Measurements from ENCODE around the gene MT1E. TPM values are rescaled to one million over a fixed set of nuclear protein-coding genes. Genes with fewer than 3 reads are reported as not detected.
"Not testable (repeated sequence)": the region's sequence is repeated elsewhere in the genome, so short reads cannot be mapped to it uniquely, and the experiment has no call there.

Gene MT1E
- total RNA-seq, 1 experiment from 2014 or later: 25.9 TPM

- TF ChIP-seq CTCF (conservative IDR thresholded peaks at IDR 0.05): no peak
- no peak overlapping the region for H4K91ac ChIP-seq (ENCODE audit: insufficient read length, low read depth, low read length)
- H3K27ac ChIP-seq (ENCODE audit: insufficient read length, low read depth, low read length): no peak overlapping the region
- no peak overlapping the region for H3K4me2 ChIP-seq (ENCODE audit: insufficient read depth, insufficient read length, low read length)
- no peak for DNase-seq
- no peaks in the 10 kb centered on the region for H3K79me2 ChIP-seq (ENCODE audit: insufficient read depth, low read length)
- Mint-ChIP-seq H3K27ac (no peak overlapping the region), H3K4me1 (peaks cover 5 to 6% of the 10 kb centered on the region in 2 experiments), H3K4me3 (no peak overlapping the region), H3K27me3 (ENCODE audit: low read depth) (peaks cover 46% of the 10 kb centered on the region), H3K9me3 (peaks cover 0 to 2% of the 10 kb centered on the region in 2 experiments; a peak in 2 of 5 replicates), H3K36me3 (ENCODE audit: insufficient read depth in 1 of 3, low read depth in 3 of 3) (no peaks in the 10 kb centered on the region)
- H4K5ac ChIP-seq (ENCODE audit: insufficient read length, low read depth, low read length): no peak overlapping the region
- H3K18ac ChIP-seq (ENCODE audit: insufficient read length, low read depth, low read length): no peak overlapping the region
- H2BK120ac ChIP-seq (ENCODE audit: low read depth, low read length, poor library complexity, severe bottlenecking): no peak overlapping the region
- H3K14ac ChIP-seq (ENCODE audit: insufficient read depth, low read length): no peak overlapping the region
- no peak overlapping the region for H2AK5ac ChIP-seq (ENCODE audit: insufficient read length, low read length)
- H2BK12ac ChIP-seq (ENCODE audit: insufficient read length, low read depth, low read length): no peak overlapping the region
- WGBS (ENCODE audit: extremely low coverage, insufficient read length, low lambda C conversion rate): no CpG with 5 or more reads among the region's 6 CpGs
- H3K27me3 ChIP-seq (ENCODE audit: insufficient read depth, low read length): no peaks in the 10 kb centered on the region; the same call in 1 of the 2 replicates
- no peaks in the 10 kb centered on the region; the same call in 1 of the 2 replicates for H3K4me1 ChIP-seq (ENCODE audit: insufficient read depth, low read length)
- H2BK20ac ChIP-seq (ENCODE audit: low read depth, low read length, poor library complexity, severe bottlenecking): no peak overlapping the region
- no peak overlapping the region for H3K23ac ChIP-seq (ENCODE audit: insufficient read length, low read depth, low read length)
- H2AFZ ChIP-seq (ENCODE audit: low read length): no peak overlapping the region
- H3K9ac ChIP-seq (ENCODE audit: extremely low read depth, insufficient read length, low read length): no peak overlapping the region
- H3K79me1 ChIP-seq (ENCODE audit: insufficient read depth, low read depth, low read length, poor library complexity, severe bottlenecking): no peaks in the 10 kb centered on the region
- no peak overlapping the region for H2BK15ac ChIP-seq (ENCODE audit: low read depth, low read length)
- no peak overlapping the region for H3K56ac ChIP-seq (ENCODE audit: insufficient read length, low read depth, low read length)
- H3K9me3 ChIP-seq (ENCODE audit: control insufficient read depth, low read depth, low read length): no peaks in the 10 kb centered on the region
- no peaks in the 10 kb centered on the region for H3K23me2 ChIP-seq (ENCODE audit: insufficient read length, low read depth, low read length, poor library complexity, severe bottlenecking)
- H3T11ph ChIP-seq (ENCODE audit: low read length): no peak overlapping the region
- no peak overlapping the region for H2BK5ac ChIP-seq (ENCODE audit: insufficient read length, low read length)
- no peak overlapping the region for H4K8ac ChIP-seq (replicated peaks; ENCODE audit: insufficient read length, low read depth, low read length)
- no peaks in the 10 kb centered on the region for H4K20me1 ChIP-seq (ENCODE audit: control insufficient read depth, insufficient read depth, insufficient read length)
- no peak overlapping the region for H3K4ac ChIP-seq (ENCODE audit: low read depth, low read length)
Measured at GRCh38 chr16:56580391-56581048, 45.1 kb upstream of the MT1E start.

GRCh38 chr16:56582911-56583310 is 42.7 kb upstream of the MT1E start:
- DNase-seq; H3K4me3 Mint-ChIP-seq; H2AFZ ChIP-seq (ENCODE audit: low read length); H3T11ph ChIP-seq (ENCODE audit: low read length); H2AK5ac ChIP-seq (ENCODE audit: insufficient read length, low read length); H3K4me1 Mint-ChIP-seq; H4K20me1 ChIP-seq (ENCODE audit: control insufficient read depth, insufficient read depth, insufficient read length); H2BK15ac ChIP-seq (ENCODE audit: low read depth, low read length); H3K27ac Mint-ChIP-seq; H3K36me3 Mint-ChIP-seq (ENCODE audit: insufficient read depth in 1 of 3, low read depth in 3 of 3); H4K8ac ChIP-seq (replicated peaks; ENCODE audit: insufficient read length, low read depth, low read length); H2BK5ac ChIP-seq (ENCODE audit: insufficient read length, low read length); H3K9ac ChIP-seq (ENCODE audit: extremely low read depth, insufficient read length, low read length); H3K9me3 ChIP-seq (ENCODE audit: control insufficient read depth, low read depth, low read length); H3K4me1 ChIP-seq (ENCODE audit: insufficient read depth, low read length); H3K27me3 ChIP-seq (ENCODE audit: insufficient read depth, low read length); H3K79me1 ChIP-seq (ENCODE audit: insufficient read depth, low read depth, low read length, poor library complexity, severe bottlenecking); H2BK120ac ChIP-seq (ENCODE audit: low read depth, low read length, poor library complexity, severe bottlenecking); H3K27ac ChIP-seq (ENCODE audit: insufficient read length, low read depth, low read length); H3K18ac ChIP-seq (ENCODE audit: insufficient read length, low read depth, low read length); H3K4me2 ChIP-seq (ENCODE audit: insufficient read depth, insufficient read length, low read length); H3K4ac ChIP-seq (ENCODE audit: low read depth, low read length); H3K56ac ChIP-seq (ENCODE audit: insufficient read length, low read depth, low read length); H3K14ac ChIP-seq (ENCODE audit: insufficient read depth, low read length); H2BK20ac ChIP-seq (ENCODE audit: low read depth, low read length, poor library complexity, severe bottlenecking); H3K23ac ChIP-seq (ENCODE audit: insufficient read length, low read depth, low read length); H3K23me2 ChIP-seq (ENCODE audit: insufficient read length, low read depth, low read length, poor library complexity, severe bottlenecking); H4K91ac ChIP-seq (ENCODE audit: insufficient read length, low read depth, low read length); H4K5ac ChIP-seq (ENCODE audit: insufficient read length, low read depth, low read length); H3K9me3 Mint-ChIP-seq; H2BK12ac ChIP-seq (ENCODE audit: insufficient read length, low read depth, low read length); H3K79me2 ChIP-seq (ENCODE audit: insufficient read depth, low read length): not testable (repeated sequence)
- H3K27me3 Mint-ChIP-seq (ENCODE audit: low read depth): peaks cover 70% of the 10 kb centered on the region
- no CpG with 5 or more reads among the region's 2 CpGs for WGBS (ENCODE audit: extremely low coverage, insufficient read length, low lambda C conversion rate)

Measured in H9 (cell line).